Measurements from ENCODE around the gene DTX1. TPM values are rescaled to one million over a fixed set of nuclear protein-coding genes. Genes with fewer than 3 reads are reported as not detected.

The DTX1 gene
- total RNA-seq, 3 donors from 2014 or later (not counting 1 experiment from before 2014, with no cell fraction given) = 1.7 to 4.2 (median 4.0) TPM

GRCh38 chr12:113022563-113023297, 33.8 kb upstream of the DTX1 start:
- no peaks in the 10 kb centered on the region for H3K9me3 Mint-ChIP-seq
- TF ChIP-seq CTCF (IDR thresholded peaks at IDR 0.05) = no peak
- no peak overlapping the region for H3K27ac Mint-ChIP-seq
- 100% methylated on average over 1 of the region's 3 CpGs for WGBS (ENCODE audit: insufficient coverage)
- Histone ChIP-seq H3K4me1 (ENCODE audit: control insufficient read depth, insufficient read depth, low read length) (no peaks in the 10 kb centered on the region), H3K27me3 (ENCODE audit: control insufficient read depth, insufficient read depth, low read length) (no peaks in the 10 kb centered on the region), H3K4me3 (ENCODE audit: low read length) (no peak overlapping the region), H3K27ac (ENCODE audit: low read length) (no peak overlapping the region), H3K36me3 (ENCODE audit: control insufficient read depth, insufficient read depth, low read length) (no peaks in the 10 kb centered on the region), H3K9me3 (ENCODE audit: control insufficient read depth, insufficient read depth, low read length) (no peaks in the 10 kb centered on the region)
- H3K4me1 Mint-ChIP-seq = no peaks in the 10 kb centered on the region
- intact Hi-C loops (cut with micrococcal nuclease) = no loop called here
- peaks cover 0 to 11% of the 10 kb centered on the region in 2 donors for H3K27me3 Mint-ChIP-seq (ENCODE audit: low read depth in 2 of 2)
- DNase-seq (no peak), ATAC-seq (no peak)
- no peaks in the 10 kb centered on the region for H3K36me3 Mint-ChIP-seq
- H3K4me3 Mint-ChIP-seq = no peak overlapping the region

GRCh38 chr12:113027726-113028125, 28.8 kb upstream of the DTX1 start:
- Histone ChIP-seq H3K36me3 (ENCODE audit: control insufficient read depth, insufficient read depth, low read length) (no peaks in the 10 kb centered on the region), H3K27me3 (ENCODE audit: control insufficient read depth, insufficient read depth, low read length) (no peaks in the 10 kb centered on the region), H3K9me3 (ENCODE audit: control insufficient read depth, insufficient read depth, low read length) (no peaks in the 10 kb centered on the region), H3K27ac (ENCODE audit: low read length) (no peak overlapping the region), H3K4me3 (ENCODE audit: low read length) (no peak overlapping the region), H3K4me1 (ENCODE audit: control insufficient read depth, insufficient read depth, low read length) (no peaks in the 10 kb centered on the region)
- 43% methylated on average over 3 of the region's 4 CpGs for WGBS (ENCODE audit: insufficient coverage)
- H3K9me3 Mint-ChIP-seq = no peaks in the 10 kb centered on the region
- no peak overlapping the region for H3K27ac Mint-ChIP-seq
- H3K27me3 Mint-ChIP-seq (ENCODE audit: low read depth in 2 of 2) = peaks cover 3 to 9% of the 10 kb centered on the region in 2 donors
- no peak for TF ChIP-seq CTCF (IDR thresholded peaks at IDR 0.05)
- H3K36me3 Mint-ChIP-seq = no peaks in the 10 kb centered on the region
- H3K4me3 Mint-ChIP-seq = no peak overlapping the region
- DNase-seq (no peak), ATAC-seq (no peak)
- H3K4me1 Mint-ChIP-seq = peaks cover 5 to 6% of the 10 kb centered on the region in 2 donors
- intact Hi-C loops (cut with micrococcal nuclease) = no loop called here

- DNase-seq = peak in 1 of 2 donors; percentile 54
- no peak overlapping the region for H3K4me3 ChIP-seq (ENCODE audit: low read length)
- Mint-ChIP-seq H3K4me3 (no peak overlapping the region), H3K27ac (no peak overlapping the region), H3K4me1 (peaks cover 5 to 6% of the 10 kb centered on the region in 2 donors), H3K36me3 (no peaks in the 10 kb centered on the region), H3K27me3 (ENCODE audit: low read depth in 2 of 2) (peaks cover 6 to 17% of the 10 kb centered on the region in 2 donors), H3K9me3 (no peaks in the 10 kb centered on the region)
- H3K27me3 ChIP-seq (ENCODE audit: control insufficient read depth, insufficient read depth, low read length) = no peaks in the 10 kb centered on the region
- no peaks in the 10 kb centered on the region for H3K4me1 ChIP-seq (ENCODE audit: control insufficient read depth, insufficient read depth, low read length)
- H3K9me3 ChIP-seq (ENCODE audit: control insufficient read depth, insufficient read depth, low read length) = no peaks in the 10 kb centered on the region
- H3K36me3 ChIP-seq (ENCODE audit: control insufficient read depth, insufficient read depth, low read length) = no peaks in the 10 kb centered on the region
- peak; percentile 41 for TF ChIP-seq CTCF (IDR thresholded peaks at IDR 0.05)
- no peak overlapping the region for H3K27ac ChIP-seq (ENCODE audit: low read length)
- 11% methylated on average over 7 of the region's 9 CpGs for WGBS (ENCODE audit: insufficient coverage)
- ATAC-seq = peak in 1 of 3 donors; percentile 64
- intact Hi-C loops (cut with micrococcal nuclease) = loop anchor here (1.0 kb wide), 1 partner anchor 131 kb away; no protein-coding TSS in a partner anchor
These were observed 25.5 kb upstream of the DTX1 start for GRCh38 chr12:113030875-113031525.

Data from natural killer cell (primary cell).